ENCODE results near the gene ARFGAP3.

DNA sequence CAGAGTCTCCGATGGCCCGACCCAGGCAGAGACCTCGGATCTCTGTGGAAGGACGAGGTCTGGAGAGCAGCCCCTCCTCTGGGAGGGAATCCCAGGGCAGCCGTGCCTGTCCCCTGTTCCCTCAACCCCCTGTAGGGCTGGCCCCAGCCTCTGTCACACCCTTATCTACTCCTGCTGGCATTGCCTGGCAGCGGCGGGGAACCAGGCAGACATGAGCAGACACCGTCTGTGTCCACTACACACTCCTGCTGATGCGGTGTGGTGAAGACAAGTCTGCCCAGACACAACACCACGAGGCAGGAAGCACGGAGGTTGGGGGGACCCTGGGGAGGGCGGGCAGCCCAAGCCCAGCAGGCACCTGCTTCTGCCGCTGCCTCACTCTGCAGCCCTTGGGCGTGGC, 83.9 kb downstream of the ARFGAP3 start:
- TF ChIP-seq, protein P1, sequence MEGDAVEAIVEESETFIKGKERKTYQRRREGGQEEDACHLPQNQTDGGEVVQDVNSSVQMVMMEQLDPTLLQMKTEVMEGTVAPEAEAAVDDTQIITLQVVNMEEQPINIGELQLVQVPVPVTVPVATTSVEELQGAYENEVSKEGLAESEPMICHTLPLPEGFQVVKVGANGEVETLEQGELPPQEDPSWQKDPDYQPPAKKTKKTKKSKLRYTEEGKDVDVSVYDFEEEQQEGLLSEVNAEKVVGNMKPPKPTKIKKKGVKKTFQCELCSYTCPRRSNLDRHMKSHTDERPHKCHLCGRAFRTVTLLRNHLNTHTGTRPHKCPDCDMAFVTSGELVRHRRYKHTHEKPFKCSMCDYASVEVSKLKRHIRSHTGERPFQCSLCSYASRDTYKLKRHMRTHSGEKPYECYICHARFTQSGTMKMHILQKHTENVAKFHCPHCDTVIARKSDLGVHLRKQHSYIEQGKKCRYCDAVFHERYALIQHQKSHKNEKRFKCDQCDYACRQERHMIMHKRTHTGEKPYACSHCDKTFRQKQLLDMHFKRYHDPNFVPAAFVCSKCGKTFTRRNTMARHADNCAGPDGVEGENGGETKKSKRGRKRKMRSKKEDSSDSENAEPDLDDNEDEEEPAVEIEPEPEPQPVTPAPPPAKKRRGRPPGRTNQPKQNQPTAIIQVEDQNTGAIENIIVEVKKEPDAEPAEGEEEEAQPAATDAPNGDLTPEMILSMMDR (conservative IDR thresholded peaks at IDR 0.05; ENCODE audit: low read depth in 2 of 2) = no peak
- TF ChIP-seq POLR2AphosphoS5 (IDR thresholded peaks at IDR 0.05; ENCODE audit: low read depth) (no peak), EZH2phosphoT487 (IDR thresholded peaks at IDR 0.05; ENCODE audit: unreplicated experiment) (no peak), EZH2 (IDR thresholded peaks at IDR 0.05; ENCODE audit: low read depth, unreplicated experiment) (no peak)
- TF ChIP-seq, protein P2, sequence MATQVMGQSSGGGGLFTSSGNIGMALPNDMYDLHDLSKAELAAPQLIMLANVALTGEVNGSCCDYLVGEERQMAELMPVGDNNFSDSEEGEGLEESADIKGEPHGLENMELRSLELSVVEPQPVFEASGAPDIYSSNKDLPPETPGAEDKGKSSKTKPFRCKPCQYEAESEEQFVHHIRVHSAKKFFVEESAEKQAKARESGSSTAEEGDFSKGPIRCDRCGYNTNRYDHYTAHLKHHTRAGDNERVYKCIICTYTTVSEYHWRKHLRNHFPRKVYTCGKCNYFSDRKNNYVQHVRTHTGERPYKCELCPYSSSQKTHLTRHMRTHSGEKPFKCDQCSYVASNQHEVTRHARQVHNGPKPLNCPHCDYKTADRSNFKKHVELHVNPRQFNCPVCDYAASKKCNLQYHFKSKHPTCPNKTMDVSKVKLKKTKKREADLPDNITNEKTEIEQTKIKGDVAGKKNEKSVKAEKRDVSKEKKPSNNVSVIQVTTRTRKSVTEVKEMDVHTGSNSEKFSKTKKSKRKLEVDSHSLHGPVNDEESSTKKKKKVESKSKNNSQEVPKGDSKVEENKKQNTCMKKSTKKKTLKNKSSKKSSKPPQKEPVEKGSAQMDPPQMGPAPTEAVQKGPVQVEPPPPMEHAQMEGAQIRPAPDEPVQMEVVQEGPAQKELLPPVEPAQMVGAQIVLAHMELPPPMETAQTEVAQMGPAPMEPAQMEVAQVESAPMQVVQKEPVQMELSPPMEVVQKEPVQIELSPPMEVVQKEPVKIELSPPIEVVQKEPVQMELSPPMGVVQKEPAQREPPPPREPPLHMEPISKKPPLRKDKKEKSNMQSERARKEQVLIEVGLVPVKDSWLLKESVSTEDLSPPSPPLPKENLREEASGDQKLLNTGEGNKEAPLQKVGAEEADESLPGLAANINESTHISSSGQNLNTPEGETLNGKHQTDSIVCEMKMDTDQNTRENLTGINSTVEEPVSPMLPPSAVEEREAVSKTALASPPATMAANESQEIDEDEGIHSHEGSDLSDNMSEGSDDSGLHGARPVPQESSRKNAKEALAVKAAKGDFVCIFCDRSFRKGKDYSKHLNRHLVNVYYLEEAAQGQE (IDR thresholded peaks at IDR 0.05; ENCODE audit: unreplicated experiment) = no peak

Data from GM23338 (cell line).